ENCODE data around the gene SUCNR1. TPM values are rescaled to one million over a fixed set of nuclear protein-coding genes. Genes with fewer than 3 reads are reported as not detected.
"Not testable (repeated sequence)": the region's sequence is repeated elsewhere in the genome, so short reads cannot be mapped to it uniquely, and the experiment has no call there.

SUCNR1 gene
- total RNA-seq, 1 donor from 2014 or later, result 0.30 TPM

- DNase-seq, result no peak
- Histone ChIP-seq H3K9me3 (replicated peaks) (no peaks in the 10 kb centered on the region), H3K4me1 (peaks cover 5% of the 10 kb centered on the region), H3K27me3 (ENCODE audit: low read depth) (no peaks in the 10 kb centered on the region), H3K36me3 (no peaks in the 10 kb centered on the region), H3K27ac (replicated peaks) (no peak overlapping the region), H3K4me3 (no peak overlapping the region)
- intact Hi-C loops (cut with micrococcal nuclease), result no loop called here
- TF ChIP-seq, protein P1, sequence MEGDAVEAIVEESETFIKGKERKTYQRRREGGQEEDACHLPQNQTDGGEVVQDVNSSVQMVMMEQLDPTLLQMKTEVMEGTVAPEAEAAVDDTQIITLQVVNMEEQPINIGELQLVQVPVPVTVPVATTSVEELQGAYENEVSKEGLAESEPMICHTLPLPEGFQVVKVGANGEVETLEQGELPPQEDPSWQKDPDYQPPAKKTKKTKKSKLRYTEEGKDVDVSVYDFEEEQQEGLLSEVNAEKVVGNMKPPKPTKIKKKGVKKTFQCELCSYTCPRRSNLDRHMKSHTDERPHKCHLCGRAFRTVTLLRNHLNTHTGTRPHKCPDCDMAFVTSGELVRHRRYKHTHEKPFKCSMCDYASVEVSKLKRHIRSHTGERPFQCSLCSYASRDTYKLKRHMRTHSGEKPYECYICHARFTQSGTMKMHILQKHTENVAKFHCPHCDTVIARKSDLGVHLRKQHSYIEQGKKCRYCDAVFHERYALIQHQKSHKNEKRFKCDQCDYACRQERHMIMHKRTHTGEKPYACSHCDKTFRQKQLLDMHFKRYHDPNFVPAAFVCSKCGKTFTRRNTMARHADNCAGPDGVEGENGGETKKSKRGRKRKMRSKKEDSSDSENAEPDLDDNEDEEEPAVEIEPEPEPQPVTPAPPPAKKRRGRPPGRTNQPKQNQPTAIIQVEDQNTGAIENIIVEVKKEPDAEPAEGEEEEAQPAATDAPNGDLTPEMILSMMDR (IDR thresholded peaks at IDR 0.05; ENCODE audit: borderline replicate concordance), result no peak
Measured at GRCh38 chr3:151924753-151925152, 51.3 kb downstream of the SUCNR1 start.

DNA sequence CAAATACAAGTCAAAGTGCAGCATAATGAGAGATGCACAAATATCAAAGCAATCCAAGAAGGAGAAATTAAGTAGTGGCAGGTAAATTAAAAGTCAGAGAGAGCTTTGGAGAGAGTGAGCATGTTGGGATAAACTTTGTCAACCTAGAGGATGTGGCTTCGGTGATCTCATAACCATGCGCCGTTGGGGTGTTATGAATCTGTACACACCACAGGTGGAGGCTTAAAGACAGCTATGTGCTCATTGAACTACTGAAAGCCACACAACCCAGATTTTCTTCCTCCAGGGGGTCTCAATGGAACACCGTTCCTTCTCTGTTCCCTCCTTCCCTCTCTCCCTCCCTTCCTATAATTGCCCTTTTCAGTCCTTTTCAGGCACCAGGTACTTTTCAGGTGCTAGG, 52.0 kb downstream of the SUCNR1 start:
- no peak for DNase-seq
- Histone ChIP-seq H3K27ac (replicated peaks) (no peak overlapping the region), H3K4me1 (peaks cover 5% of the 10 kb centered on the region), H3K4me3 (no peak overlapping the region), H3K27me3 (ENCODE audit: low read depth) (no peaks in the 10 kb centered on the region), H3K9me3 (replicated peaks) (no peaks in the 10 kb centered on the region), H3K36me3 (no peaks in the 10 kb centered on the region)
- TF ChIP-seq, protein P1 (IDR thresholded peaks at IDR 0.05; ENCODE audit: borderline replicate concordance), result no peak
- intact Hi-C loops (cut with micrococcal nuclease), result no loop called here

DNA sequence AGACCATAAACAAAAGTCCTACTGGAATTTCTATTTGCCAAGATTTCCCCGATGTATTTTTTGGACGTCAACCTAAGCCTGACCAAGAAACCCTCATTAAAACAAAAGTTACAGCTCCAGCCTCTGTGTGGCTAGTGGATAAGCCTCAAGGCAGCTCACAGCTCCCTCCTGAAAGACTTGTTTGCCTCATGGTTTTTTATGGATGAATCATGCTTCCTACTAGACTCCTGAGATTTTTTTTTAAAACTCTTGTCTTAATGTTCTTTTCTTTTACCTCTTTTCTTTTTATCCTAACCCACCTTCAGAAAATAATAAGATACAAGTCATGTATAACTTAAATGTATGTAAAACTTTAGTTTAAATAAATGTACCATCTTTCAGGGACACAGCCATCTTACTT, 52.4 kb downstream of the SUCNR1 start:
- DNase-seq, result no peak
- H3K4me3 ChIP-seq, result no peak overlapping the region
- H3K4me1 ChIP-seq, result peaks cover 5% of the 10 kb centered on the region
- H3K36me3 ChIP-seq, result no peaks in the 10 kb centered on the region
- H3K9me3 ChIP-seq (replicated peaks), result no peaks in the 10 kb centered on the region
- TF ChIP-seq, protein P1 (IDR thresholded peaks at IDR 0.05; ENCODE audit: borderline replicate concordance), result no peak
- no peak overlapping the region for H3K27ac ChIP-seq (replicated peaks)
- intact Hi-C loops (cut with micrococcal nuclease), result no loop called here
- H3K27me3 ChIP-seq (ENCODE audit: low read depth), result no peaks in the 10 kb centered on the region

GRCh38 chr3:151926956-151927355, 53.5 kb downstream of the SUCNR1 start:
- Histone ChIP-seq H3K36me3 (no peaks in the 10 kb centered on the region), H3K27ac (replicated peaks) (no peak overlapping the region), H3K9me3 (replicated peaks) (no peaks in the 10 kb centered on the region), H3K4me3 (no peak overlapping the region), H3K4me1 (peaks cover 5% of the 10 kb centered on the region), H3K27me3 (ENCODE audit: low read depth) (no peaks in the 10 kb centered on the region)
- no peak for DNase-seq
- TF ChIP-seq, protein P1 (IDR thresholded peaks at IDR 0.05; ENCODE audit: borderline replicate concordance), result no peak
- intact Hi-C loops (cut with micrococcal nuclease), result no loop called here

DNA sequence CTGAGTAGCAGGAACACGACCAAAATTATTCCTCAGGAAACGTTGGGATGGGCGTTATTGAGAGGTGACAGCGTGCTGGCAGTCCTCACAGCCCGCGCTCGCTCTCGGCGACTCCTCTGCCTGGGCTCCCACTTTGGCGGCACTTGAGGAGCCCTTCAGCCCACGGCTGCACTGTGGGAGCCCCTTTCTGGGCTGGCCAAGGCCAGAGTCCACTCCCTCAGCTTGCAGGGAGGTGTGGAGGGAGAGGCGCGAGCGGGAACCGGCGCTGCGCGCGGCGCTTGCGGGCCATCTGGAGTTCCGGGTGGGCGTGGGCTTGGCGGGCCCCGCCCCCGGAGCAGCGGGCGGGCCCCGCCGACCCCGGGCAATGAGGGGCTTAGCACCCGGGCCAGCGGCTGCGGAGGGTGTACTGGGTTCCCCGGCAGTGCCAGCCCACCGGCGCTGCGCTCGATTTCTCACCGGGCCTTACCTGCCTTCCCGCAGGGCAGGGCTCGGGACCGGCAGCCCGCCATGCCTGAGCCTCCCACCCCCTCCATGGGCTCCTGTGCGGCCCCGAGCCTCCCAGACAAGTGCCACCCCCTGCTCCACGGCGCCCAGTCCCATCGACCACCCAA, 54.6 kb downstream of the SUCNR1 start:
- DNase-seq; H3K27ac ChIP-seq (replicated peaks); H3K4me1 ChIP-seq; H3K27me3 ChIP-seq (ENCODE audit: low read depth); intact Hi-C loops (cut with micrococcal nuclease); H3K36me3 ChIP-seq; H3K4me3 ChIP-seq; H3K9me3 ChIP-seq (replicated peaks): not testable (repeated sequence)

DNA sequence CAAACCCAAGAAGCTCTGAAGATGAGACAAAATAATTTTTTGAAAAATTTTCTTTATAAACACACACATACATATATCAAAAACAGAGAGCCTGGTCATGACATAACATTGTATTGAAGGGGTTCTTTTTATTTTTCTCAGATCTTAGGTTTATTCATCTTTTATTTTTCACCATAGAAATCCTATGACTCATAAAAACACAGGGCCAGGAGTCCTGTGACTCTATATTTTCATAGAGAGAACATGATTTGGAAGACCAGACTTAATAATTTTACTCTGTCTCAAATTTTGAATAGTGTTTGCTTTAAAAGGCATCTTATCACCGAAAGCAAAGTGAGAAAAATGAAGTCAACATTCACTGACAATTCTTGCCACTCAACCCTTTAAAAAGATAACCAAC, 57.7 kb downstream of the SUCNR1 start:
- Histone ChIP-seq H3K27ac (replicated peaks) (no peak overlapping the region), H3K4me1 (no peaks in the 10 kb centered on the region), H3K36me3 (no peaks in the 10 kb centered on the region), H3K27me3 (ENCODE audit: low read depth) (no peaks in the 10 kb centered on the region), H3K4me3 (no peak overlapping the region), H3K9me3 (replicated peaks) (no peaks in the 10 kb centered on the region)
- intact Hi-C loops (cut with micrococcal nuclease), result no loop called here
- DNase-seq, result no peak
- TF ChIP-seq, protein P1 (IDR thresholded peaks at IDR 0.05; ENCODE audit: borderline replicate concordance), result no peak

Measured in left ventricle myocardium inferior (tissue), 1 donor.